ENCODE measurements around the gene ATP11A. TPM values are rescaled to one million over a fixed set of nuclear protein-coding genes. Genes with fewer than 3 reads are reported as not detected.

Gene ATP11A
- total and polyA plus RNA-seq, 2 donors (not counting 3 experiments of a cell fraction or from before 2014, with no cell fraction given): 16.5 to 88.1 TPM

GRCh38 chr13:112683581-112683980, 6.3 kb upstream of the ATP11A start:
- no TSS peak for BruUV-seq (replicated peaks)
- FAIRE-seq: no peak
- dilution Hi-C loops (cut with MboI; ENCODE audit: extremely low pct_ligation_motif_present, low sequenced_read_pairs): no loop called here

More at GRCh38 chr13:112683581-112683980, 6.3 kb upstream of the ATP11A start:
- no peak for DNase-seq (ENCODE audit: low read depth, low spot score)
- no peak for TF ChIP-seq GATA2 (IDR thresholded peaks at IDR 0.05; ENCODE audit: insufficient read depth, insufficient read length, low read depth, low read length)
- TF ChIP-seq POLR2AphosphoS5 (IDR thresholded peaks at IDR 0.05; ENCODE audit: insufficient read depth, low read depth, low read length): no peak
- TF ChIP-seq EZH2 (IDR thresholded peaks at IDR 0.05; ENCODE audit: borderline replicate concordance, low read depth, low read length, severe bottlenecking): no peak
- TF ChIP-seq MYC (IDR thresholded peaks at IDR 0.05; ENCODE audit: low read depth, low read length): no peak
- TF ChIP-seq JUN (IDR thresholded peaks at IDR 0.05; ENCODE audit: borderline replicate concordance, insufficient read depth, insufficient read length, low read depth): no peak
- no peak for TF ChIP-seq POLR2A (IDR thresholded peaks at IDR 0.05; ENCODE audit: low read depth, low read length)
- TF ChIP-seq, protein P1, sequence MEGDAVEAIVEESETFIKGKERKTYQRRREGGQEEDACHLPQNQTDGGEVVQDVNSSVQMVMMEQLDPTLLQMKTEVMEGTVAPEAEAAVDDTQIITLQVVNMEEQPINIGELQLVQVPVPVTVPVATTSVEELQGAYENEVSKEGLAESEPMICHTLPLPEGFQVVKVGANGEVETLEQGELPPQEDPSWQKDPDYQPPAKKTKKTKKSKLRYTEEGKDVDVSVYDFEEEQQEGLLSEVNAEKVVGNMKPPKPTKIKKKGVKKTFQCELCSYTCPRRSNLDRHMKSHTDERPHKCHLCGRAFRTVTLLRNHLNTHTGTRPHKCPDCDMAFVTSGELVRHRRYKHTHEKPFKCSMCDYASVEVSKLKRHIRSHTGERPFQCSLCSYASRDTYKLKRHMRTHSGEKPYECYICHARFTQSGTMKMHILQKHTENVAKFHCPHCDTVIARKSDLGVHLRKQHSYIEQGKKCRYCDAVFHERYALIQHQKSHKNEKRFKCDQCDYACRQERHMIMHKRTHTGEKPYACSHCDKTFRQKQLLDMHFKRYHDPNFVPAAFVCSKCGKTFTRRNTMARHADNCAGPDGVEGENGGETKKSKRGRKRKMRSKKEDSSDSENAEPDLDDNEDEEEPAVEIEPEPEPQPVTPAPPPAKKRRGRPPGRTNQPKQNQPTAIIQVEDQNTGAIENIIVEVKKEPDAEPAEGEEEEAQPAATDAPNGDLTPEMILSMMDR (IDR thresholded peaks at IDR 0.05; ENCODE audit: extremely low read depth in 1 of 2, insufficient read depth in 1 of 2, low read depth in 1 of 2, low read length in 2 of 2): no peak
- no peak for TF ChIP-seq MAX (IDR thresholded peaks at IDR 0.05; ENCODE audit: insufficient read depth, insufficient read length)
- no peak for TF ChIP-seq FOS (IDR thresholded peaks at IDR 0.05; ENCODE audit: borderline replicate concordance, insufficient read depth, low read length)
- H4K20me1 ChIP-seq (replicated peaks; ENCODE audit: control insufficient read depth, extremely low read depth, insufficient read depth, low read length): no peaks in the 10 kb centered on the region
- CTCF ChIA-PET: no interaction called here
- no peak overlapping the region for H3K4me3 ChIP-seq (replicated peaks in 1 of 3; ENCODE audit: insufficient read depth in 1 of 3, low read depth in 1 of 3, low read length in 3 of 3)
- intact Hi-C loops (cut with micrococcal nuclease): no loop called here
- H3K27ac ChIP-seq (ENCODE audit: insufficient read depth, low read depth, low read length): no peak overlapping the region
- POLR2A ChIA-PET: no interaction called here
- H2AFZ ChIP-seq (ENCODE audit: low read depth, low read length): no peak overlapping the region
- no peaks in the 10 kb centered on the region for H3K79me2 ChIP-seq (ENCODE audit: control insufficient read depth, insufficient read depth, low read length)
- no peaks in the 10 kb centered on the region for H3K4me1 ChIP-seq (ENCODE audit: control insufficient read depth, extremely low read depth, insufficient read depth, low read length)
- H3K4me2 ChIP-seq (ENCODE audit: insufficient read depth, low read length): no peak overlapping the region
- H3K9me1 ChIP-seq (replicated peaks; ENCODE audit: control insufficient read depth, extremely low read depth, insufficient read depth, low read length): no peaks in the 10 kb centered on the region
- H3K27me3 ChIP-seq (ENCODE audit: control insufficient read depth in 2 of 2, insufficient read depth in 2 of 2, low read length in 2 of 2): no peaks in the 10 kb centered on the region
- no peak overlapping the region for H3K9ac ChIP-seq (replicated peaks; ENCODE audit: extremely low read depth, insufficient read depth, low read length)
- no peaks in the 10 kb centered on the region for H3K9me3 ChIP-seq (replicated peaks; ENCODE audit: control insufficient read depth, insufficient read depth, low read length)
- H3K36me3 ChIP-seq (ENCODE audit: control insufficient read depth in 2 of 2, extremely low read depth in 1 of 2, insufficient read depth in 2 of 2, low read length in 2 of 2): no peaks in the 10 kb centered on the region

Data from endothelial cell of umbilical vein (primary cell).